ENCODE results near the gene ANO9.
"Not testable (repeated sequence)": the region's sequence is repeated elsewhere in the genome, so short reads cannot be mapped to it uniquely, and the experiment has no call there.

Gene ANO9

GRCh38 chr11:414318-414857 lies 27.4 kb downstream of the ANO9 start:
- DNase-seq = no peak

DNA sequence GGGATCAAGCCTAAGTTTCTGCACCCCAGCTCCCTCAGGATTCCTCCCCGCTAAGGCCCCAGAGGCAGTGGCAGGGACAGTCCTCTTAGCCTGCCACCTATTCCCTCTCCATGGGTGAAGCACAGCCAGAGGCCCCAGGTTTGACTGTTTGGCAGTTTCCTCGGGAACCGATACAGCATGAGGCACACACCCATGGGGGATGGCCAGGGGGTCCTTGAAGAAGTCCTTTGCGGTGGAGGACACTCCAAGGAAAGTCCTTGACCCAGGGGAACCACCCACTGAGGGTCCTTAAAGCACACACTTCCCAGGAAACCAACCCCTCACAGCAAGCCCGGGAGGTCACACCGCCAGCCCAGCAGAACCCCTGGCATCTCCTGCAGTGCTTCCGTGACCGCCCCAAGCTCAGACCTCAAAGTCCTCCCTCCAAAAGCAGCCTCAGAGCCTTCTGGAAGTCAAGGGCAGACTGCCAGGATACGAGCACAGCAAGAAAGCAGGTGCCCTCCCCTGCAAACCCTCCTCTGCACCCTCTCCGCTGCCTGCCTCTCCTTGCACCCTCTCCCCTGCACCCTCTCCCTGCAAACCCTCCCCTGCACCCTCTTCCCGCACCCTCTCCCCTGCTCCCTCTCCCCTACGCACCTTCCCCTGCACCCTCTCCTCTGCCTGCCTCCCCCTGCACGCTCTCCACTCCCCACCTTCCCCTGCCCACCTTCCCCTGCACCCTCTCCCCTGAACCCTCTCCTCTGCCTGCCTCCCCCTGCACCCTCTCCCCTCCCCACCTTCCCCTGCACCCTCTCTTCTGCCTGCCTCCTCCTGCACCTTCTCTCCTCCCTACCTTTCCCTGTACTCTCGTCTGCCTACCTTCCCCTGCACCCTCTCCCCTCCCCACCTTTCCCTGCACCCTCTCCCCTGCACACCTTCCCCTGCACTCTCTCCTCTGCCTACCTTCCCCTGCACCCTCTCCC lies 28.4 kb downstream of the ANO9 start:
- peak in 1 of 2 experiments; percentile 19 for DNase-seq

DNA sequence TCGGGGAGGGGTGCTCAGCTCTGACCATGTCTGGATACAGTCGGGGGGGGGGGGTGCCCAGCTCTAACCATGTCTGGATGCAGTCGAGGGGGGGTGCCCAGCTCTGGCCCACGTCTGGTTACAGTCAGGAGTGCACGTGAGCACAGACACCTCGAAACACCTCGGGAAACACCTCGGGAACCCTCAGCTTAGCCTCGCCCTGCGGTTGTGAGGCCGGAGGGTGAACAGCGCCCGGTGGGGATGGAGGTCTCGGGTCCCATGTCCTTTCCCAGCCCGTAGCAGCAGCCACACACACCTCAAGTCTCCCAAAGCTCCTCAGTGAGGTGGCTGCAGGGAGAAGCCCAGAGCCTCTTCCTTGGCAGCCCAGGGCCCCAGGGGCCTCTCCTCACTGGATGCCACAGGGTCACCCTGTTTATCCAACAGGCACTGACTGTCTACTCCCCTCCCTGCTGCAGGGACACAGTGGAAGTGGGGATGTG lies 29.1 kb downstream of the ANO9 start:
- DNase-seq = no peak

DNA sequence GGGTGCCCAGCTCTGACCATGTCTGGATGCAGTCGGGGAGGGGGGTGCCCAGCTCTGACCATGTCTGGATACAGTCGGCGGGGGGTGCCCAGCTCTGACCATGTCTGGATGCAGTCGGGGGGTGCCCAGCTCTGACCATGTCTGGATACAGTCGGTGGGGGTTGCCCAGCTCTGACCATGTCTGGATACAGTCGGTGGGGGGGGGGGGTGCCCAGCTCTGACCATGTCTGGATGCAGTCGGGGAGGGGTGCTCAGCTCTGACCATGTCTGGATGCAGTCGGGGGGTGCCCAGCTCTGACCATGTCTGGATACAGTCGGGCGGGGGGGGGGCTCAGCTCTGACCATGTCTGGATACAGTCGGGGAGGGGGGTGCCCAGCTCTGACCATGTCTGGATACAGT lies 30.3 kb downstream of the ANO9 start:
- DNase-seq = not testable (repeated sequence)

- not testable (repeated sequence) for DNase-seq
Measured at GRCh38 chr11:410711-411110, 31.1 kb downstream of the ANO9 start.

GRCh38 chr11:409600-410483 lies 32.0 kb downstream of the ANO9 start:
- DNase-seq = no peak

GRCh38 chr11:409008-409599 lies 32.7 kb downstream of the ANO9 start:
- DNase-seq = no peak

- no peak for DNase-seq
Measured at GRCh38 chr11:408154-409007, 33.4 kb downstream of the ANO9 start.

GRCh38 chr11:407651-408123 lies 34.1 kb downstream of the ANO9 start:
- DNase-seq = no peak

DNA sequence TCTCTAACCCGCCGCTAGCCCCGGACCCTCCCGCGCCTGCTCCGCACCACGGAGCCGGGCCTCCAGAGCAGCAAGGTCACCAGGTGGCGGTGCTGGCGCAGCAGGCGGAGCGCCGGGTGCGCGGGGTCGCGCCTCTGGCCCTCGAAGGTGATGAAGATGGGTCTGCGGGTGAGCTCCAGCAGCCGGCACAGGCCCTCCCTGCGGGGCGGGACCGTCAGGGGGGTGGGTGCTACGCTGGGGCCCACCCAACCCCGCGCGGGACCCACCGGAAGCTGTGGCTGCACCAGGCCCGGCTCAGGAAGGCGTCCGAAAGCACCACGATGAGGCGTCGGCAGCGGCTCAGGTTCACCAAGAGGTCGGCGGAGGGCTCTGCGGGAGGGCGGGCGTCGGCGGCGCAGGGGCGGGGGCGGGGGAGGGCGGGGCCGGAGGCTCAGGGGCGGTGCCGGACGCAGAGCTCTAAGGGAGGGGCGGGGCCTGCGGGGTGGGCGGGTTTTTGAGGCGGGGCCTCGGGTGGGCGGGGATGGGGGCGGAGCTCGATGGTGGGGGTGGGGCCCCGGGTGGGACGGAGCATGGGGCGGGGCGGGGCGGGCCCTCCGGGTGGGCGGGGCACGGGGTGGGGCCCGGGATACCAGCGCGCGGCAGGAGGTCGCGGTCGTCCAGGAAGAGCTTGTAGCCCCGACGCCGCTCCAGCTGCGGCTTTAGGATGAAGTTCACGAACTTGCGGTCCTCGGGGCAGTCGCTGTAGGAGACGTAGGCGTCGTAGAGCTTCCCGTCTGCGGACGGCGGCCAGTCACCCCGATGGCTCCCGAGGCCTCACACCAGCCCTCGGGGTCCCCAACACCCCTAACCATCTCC lies 34.8 kb downstream of the ANO9 start:
- DNase-seq = peak in 1 of 2 experiments; percentile 42

- DNase-seq = no peak
Measured at GRCh38 chr11:405954-406795, 35.6 kb downstream of the ANO9 start.

DNA sequence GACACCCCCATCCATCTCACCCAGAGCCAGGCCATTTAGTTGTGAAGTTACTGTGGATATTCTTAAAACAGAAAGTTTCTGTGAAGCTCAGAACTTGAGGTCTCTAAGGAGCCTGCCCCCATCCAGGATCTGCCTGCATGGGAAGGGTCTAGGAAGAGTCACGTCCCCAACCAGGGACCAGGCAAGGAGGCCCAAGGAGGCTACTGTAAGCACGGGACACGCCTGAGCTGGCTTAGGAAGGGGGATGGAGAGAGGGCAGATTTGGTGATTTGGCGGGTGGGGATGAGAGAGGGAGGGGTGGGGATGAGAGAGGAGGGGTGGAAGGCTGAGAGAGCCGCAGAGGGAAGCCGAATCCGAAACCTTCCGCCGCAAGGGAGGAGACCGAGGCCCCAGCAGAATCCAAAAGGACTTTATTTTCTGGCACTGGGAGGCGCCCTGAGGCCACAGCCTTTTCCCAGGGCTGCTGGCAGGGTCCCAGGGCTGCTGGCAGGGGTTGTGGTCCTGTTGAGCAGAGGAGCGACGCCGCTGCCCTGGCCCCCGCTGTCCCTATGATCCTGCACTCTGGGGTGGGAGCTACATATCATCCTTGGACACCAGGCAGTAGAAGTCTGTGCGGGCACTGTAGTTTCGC lies 36.4 kb downstream of the ANO9 start:
- no peak for DNase-seq

DNA sequence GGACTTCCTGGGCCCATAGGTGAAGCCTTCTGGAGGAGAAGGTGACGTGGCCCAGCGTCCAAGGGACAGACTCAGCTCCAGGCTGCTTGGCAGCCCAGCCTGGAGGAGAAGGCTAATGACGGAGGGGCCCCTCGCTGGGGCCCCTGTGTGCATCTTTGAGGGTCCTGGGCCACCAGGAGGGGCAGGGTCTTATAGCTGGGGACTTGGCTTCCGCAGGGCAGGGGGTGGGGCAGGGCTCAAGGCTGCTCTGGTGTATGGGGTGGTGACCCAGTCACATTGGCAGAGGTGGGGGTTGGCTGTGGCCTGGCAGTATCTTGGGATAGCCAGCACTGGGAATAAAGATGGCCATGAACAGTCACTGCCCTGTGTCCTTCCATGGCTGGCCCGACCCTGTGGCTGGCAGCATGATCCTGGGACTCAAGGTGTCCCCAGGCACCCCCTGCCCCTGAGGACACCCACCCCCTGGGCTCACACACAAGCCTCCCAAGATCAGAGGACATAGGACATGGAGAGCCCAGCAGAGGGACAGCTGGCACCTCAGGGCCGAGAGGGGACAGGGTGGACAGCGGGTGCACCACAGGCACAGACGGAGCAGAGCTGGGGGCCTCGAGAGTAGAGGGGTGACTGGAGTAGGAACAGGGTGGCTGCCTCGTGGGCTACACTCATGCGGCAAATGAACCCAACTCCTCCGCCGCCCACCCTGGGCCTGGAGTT lies 37.1 kb downstream of the ANO9 start:
- no peak for DNase-seq

GRCh38 chr11:403761-404431 lies 37.9 kb downstream of the ANO9 start:
- DNase-seq = no peak

DNA sequence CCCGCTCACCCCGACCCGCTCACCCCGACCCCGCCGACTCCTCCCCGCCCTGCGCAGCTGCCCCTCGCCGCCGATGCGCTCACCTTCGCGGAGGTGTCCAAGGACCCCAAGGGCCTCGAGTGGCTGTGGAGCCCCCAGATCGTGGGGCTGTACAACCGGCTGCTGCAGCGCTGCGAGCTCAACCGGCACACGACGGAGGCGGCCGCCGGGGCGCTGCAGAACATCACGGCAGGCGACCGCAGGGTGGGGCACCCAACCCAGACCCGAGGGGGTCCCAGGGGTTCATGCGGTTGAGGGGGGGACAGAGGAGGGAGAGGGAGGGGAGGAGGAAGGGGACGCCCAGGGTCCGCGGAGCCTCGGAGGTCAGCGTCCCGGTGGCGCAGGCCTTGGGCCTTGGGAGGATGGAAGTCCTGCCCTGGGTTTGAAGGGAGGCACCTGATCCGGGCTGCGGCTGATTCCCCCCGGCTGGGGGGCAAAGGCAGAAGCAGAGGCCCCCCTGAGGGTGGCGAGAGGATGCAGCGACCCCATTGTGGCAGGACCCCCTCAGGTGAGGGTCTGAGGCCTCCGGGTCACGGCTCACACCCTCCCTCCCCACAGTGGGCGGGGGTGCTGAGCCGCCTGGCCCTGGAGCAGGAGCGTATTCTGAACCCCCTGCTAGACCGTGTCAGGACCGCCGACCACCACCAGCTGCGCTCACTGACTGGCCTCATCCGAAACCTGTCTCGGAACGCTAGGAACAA lies 38.6 kb downstream of the ANO9 start:
- no peak for DNase-seq

DNA sequence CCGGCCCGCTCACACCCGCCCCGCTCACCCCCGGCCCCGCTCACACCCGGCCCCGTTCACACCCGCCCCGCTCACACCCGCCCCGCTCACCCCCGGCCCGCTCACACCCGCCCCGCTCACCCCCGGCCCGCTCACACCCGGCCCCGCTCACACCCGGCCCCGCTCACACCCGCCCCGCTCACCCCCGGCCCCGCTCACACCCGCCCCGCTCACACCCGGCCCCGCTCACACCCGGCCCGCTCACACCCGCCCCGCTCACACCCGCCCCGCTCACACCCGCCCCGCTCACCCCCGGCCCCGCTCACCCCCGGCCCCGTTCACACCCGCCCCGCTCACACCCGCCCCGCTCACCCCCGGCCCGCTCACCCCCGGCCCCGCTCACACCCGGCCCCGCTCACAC lies 40.6 kb downstream of the ANO9 start:
- not testable (repeated sequence) for DNase-seq

- no peak for DNase-seq
Measured at GRCh38 chr11:400241-400689, 41.5 kb downstream of the ANO9 start.
